Gastrocnemius medialis (tissue), 4 donors: ENCODE data around the gene TMEM63C.

ENCODE experiments used
- CTCF ChIP-seq, 5 experiments: fragments of 450-650 bp in 3 of 5; fragments of 200-600 bp in 2 of 5; sonication (generic) in 2 of 5; IDR thresholded peaks in 4 of 5; conservative IDR thresholded peaks in 1 of 5; 1 replicate in 4 of 5; 2 replicates in 1 of 5; pipeline ENCODE4 v1.5.1; 2016 to 2019; ENCODE audit warnings: antibody characterized with exemption in 5 of 5, mild to moderate bottlenecking in 3 of 5, moderate library complexity in 3 of 5
- POLR2A ChIP-seq, 2 donors: fragments of 450-650 bp; IDR thresholded peaks; one replicate each; pipeline ENCODE4 v1.6.1; 2017; ENCODE audit warnings: antibody characterized with exemption in 2 of 2, mild to moderate bottlenecking in 2 of 2, moderate library complexity in 2 of 2

DNA sequence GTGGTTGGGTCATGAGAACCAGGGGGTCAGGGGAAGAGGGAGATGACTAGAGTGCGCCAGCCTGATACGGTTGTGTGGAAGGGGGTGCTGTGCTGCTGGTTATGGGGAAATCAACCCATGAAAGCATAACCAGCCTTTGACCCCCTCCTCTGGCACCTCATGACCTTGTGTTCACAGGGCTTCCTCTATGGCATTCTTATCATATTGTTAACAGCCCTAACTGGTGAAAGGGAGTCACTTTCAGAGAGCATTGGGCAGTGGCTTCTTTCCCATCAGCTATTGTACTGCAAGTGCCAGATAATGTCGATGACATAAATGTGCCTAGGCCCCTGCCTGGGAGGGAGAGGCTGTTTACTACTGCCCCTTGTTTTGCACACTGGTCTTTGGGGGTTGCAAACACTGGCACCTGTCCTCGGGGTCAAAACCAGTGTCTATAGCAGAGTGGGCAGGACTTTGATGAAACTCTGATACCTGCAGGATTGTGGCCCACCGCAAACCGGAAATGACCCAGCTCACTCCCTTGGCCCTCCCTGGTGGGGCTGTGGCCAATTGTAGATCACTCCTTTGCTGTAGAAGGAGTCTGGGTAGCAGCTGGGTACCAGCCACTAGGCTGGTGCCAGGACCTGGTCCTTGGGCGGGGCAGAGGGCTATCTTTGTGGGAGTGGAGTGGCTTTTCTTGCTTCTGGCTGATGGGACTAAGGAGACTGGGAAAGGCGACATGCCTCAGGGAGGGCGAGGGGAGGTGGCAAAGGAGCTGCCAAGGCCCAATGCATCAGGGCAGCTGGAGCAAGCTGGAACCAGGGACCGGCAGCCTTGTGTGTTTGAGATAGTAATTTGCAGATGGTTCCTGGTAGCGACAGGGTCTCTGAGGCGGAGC, 634 bp upstream of the TMEM63C start:
- TF ChIP-seq CTCF (IDR thresholded peaks at IDR 0.05 in 4 of 5, conservative IDR thresholded peaks at IDR 0.05 in 1 of 5): no peak
- TF ChIP-seq POLR2A (IDR thresholded peaks at IDR 0.05): no peak
